GM12873 (cell line): Measurements from ENCODE around the gene GALNT15.

Source experiments
- CTCF ChIP-seq: IDR thresholded peaks from 2 replicates; pipeline ENCODE4 v1.5.1; 2012; ENCODE audit warnings: low read depth, mild to moderate bottlenecking, moderate library complexity, low read length, control low read depth; ENCODE audit not compliant: insufficient read depth; ENCODE audit errors: missing control alignments

Gene GALNT15

DNA sequence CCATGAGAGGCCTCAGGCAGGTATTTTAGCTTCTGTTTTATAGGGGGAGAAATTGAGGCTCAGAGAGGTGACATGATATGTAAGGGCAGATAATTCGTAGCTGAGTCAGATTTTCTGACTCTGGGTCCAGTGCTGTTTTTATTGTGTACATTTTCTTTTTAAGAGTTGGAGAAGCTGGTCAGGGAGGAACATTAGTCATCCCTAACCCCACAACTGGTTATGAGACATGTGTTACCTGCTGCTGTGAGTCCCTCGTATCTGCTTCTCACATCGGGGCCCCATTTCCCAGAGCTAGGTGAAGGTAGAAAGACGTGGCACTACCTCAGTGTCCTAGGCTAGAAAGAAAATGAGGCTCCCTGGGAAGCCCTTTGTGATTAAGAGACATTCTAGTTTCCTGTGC is 28.6 kb downstream of the GALNT15 start:
- no peak for TF ChIP-seq CTCF

DNA sequence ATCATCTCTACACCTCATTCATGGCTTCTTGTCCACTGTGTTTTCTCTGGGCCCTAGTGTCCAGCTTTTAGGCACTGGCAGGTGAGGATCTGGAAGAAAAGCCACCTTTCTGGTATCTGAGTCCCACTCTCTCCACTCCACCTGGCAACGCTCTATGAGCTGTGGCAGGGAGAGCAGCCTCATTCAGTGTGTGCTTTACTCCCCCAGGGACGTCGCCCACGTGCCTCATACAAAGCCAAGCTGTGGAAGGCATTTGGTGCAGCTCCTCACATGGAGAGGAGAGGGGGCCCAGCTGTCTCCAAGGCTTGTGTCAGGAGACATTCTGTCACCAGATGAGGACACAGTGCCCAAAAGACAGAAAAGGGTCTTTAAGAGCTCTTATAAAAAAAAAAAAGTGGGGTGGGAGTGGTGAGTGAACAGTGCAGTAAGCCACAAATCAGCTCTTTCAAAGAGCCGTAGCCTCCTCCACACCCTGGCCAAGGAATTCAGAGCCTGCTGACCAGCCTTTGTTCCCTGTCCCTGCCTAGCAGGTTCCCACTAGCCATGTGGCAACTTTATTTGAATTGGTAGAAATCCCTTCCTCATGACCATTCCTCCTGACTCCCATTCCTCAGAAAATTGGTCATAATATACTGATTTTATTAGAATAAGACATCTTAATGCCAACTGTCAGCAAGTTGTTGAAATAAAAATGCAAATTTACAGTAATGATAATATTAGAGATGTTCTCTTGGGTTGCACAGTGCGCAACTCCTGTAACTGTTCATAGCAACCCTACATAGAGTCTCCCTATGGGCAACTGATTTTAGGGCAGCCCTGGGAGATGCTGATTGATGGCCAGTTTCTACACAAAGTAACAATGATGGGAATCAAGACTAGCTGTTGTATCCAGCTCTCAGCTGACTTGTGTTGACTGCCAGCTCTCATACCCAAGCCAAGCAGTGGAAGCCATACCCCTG is 29.5 kb downstream of the GALNT15 start:
- no peak for TF ChIP-seq CTCF

- no peak for TF ChIP-seq CTCF
Measured at GRCh38 chr3:16204751-16205150, 30.3 kb downstream of the GALNT15 start.

DNA sequence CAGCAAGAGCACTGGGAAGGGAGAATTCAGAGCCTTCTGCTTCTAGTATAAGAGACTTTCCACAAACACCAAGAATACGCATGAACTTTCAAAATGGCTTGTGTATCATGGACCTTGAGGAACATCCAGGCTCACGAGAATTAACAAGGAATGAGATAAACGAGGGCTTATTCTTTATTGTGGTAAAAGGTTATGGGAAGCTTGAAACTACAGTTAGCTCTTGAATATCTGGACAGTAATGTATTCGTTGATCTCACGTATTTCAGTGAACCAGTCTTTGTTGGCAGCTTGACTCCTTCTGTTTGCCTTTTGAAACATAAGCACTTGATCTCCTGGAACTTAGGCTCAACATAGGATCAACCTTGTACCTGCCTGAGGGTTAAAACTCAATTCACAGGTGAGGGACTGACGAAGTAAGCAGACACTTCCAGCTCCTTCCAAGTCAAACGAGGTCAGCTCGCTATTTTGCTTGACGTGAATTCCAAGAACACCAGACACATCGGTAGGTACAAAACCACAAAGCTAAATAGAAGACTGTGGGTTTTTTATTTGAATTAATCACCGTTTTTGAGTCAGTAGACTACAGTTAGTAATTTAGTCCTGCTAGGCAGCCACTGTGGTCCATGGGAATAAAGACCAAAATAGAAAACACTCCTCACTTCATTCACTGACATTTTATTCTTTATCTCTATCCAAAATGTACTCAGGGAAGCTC is 30.8 kb downstream of the GALNT15 start:
- no peak for TF ChIP-seq CTCF

DNA sequence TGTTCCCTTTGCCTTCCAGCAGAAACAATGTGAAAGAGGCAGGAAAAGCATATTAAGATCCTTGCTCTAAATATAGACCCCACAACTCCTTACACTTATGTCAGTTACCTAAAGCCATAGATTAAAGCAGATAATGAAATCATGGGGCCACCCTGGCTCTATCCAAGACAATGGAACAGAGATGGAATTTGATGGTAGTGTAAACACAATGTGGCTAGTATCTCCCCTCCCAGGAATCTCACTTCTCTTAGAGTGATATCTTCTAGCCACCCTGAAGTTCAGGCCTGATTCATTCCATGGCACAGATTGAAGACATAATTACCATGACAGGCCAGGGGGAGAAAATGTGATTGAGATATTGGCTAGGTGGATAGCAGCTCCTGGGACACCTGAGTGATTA is 32.6 kb downstream of the GALNT15 start:
- TF ChIP-seq CTCF, result no peak

GRCh38 chr3:16211176-16211904 is 36.9 kb downstream of the GALNT15 start:
- no peak for TF ChIP-seq CTCF

DNA sequence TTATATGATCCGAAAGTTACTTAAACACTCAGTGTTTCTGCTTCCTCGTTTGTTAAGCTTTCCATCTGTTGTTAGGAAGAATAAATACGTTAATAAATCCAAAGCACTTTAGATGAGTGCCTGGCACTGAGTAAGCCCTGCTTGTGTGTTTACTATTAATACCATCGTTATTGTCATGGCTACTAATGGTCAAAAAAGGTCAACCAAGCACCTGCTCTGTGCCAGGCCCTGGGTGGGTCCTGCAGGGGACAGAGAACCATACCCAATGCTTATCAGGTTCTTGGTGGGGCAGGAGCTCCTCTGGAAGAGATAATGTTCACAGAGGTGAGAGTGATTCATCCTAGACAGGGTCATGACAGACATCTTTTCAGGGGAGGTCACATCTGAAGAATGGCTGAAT is 39.9 kb downstream of the GALNT15 start:
- no peak for TF ChIP-seq CTCF
